ENCODE data around the gene SLC8B1.

Gene SLC8B1

GRCh38 chr12:113267621-113268020, 67.3 kb downstream of the SLC8B1 start:
- no peak for DNase-seq

DNA sequence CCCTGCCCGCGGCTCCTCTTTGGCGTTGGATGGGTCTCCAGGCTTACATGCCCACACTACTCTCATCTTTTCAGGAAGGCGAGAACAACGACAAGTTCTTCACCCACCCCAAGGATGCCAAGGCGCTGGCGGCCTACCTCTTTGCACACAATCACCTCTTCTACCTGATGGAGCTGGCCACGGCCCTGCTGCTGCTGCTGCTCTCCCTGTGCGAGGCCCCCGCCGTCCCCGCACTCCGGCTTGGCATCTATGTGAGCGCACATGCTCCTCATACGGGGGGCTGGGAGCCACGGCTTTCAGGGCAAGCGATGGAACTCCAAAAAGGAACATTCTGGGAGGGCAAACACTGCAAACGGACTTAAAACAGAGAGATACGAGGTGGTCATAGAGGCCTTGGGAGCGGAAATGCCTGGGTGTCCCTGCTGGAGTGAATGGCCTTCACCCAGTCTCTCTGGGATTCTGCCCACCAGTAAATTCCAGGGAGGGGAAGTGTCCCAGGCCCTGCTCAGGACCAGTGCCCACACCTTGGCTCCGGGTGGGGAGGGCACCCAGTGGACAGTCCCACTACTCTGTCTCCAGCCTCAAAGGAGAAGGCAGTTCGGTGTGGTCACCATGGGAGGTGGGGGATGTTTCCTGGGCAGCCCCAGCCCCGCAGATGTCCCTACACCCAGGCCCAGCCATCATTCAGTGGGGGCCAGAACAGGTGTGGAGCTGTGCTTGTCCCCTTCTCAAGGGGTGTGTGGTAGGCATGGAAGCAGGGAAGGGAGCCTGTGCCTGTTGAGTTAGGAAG, 68.6 kb downstream of the SLC8B1 start:
- DNase-seq = no peak

- DNase-seq = no peak
Observed at GRCh38 chr12:113263431-113263963, 71.4 kb downstream of the SLC8B1 start.

DNA sequence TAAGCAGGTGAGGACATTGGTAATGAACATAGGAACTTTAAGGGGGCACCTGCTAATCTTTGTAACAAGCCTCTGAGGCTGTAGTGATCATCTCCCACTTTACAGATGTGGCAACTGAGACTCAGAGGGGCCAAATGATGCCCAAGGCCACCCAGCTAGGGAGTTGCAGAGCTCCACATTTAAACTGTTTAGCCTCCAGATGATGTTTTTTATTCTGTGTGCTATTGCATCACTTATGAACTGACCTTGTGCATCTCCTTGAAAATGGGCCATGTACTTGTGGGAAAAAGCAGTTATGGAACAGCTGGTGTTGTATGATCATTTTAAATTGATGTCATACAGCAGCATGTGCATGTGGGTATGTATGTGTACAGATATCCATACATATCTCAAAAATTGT, 72.2 kb downstream of the SLC8B1 start:
- no peak for DNase-seq

GRCh38 chr12:113261847-113262470, 73.0 kb downstream of the SLC8B1 start:
- peak; percentile 70 to 85 (median 73) for DNase-seq

DNA sequence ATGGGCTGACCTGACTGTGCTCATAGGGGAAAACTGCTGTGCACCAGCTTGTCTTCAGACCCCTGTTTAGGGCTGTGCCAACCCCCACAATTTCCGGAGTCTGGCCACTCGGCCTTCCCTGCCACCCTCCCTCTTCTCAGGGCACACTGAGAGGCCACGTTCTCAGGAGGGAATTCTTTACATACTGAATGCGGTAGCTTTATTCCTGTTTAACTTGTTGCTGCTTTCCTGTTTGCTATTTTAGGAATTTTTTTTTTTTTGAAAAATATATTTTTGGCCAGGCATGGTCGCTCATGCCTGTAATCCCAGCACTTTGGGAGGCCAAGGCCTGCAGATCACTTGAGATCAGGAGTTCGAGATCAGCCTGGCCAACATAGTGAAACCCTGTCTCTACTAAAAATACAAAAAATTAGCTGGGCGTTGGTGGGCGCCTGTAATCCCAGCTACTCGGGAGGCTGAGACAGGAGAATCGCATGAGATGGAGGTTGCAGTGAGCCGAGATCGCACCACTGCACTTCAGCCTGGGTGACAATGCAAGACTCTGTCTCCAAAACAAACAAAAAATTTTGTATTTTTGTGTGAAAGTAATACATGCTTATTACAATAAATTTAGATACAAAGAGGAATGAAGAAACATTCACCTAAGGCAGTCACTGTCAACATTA, 74.1 kb downstream of the SLC8B1 start:
- no peak for DNase-seq

DNA sequence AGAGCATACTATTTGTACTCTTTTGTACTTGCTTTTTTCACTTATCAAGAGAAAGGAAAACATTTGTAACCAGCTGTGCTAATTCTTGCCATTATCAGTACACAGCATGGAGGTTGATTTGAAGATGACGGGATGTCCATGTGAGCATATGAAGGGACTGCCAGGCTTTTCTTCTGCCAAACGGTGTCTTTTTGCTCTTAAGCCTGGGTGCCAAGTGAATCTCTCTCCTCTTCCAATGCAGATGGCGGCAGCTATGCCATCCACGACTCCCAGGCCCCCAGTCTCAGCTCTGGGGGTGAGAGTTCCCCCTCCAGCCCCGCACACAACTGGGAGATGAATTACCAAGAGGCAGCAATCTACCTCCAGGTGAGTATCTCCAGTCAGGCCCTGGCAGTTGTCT, 74.8 kb downstream of the SLC8B1 start:
- DNase-seq = no peak

GRCh38 chr12:113257564-113257963, 77.3 kb downstream of the SLC8B1 start:
- no peak for DNase-seq

- no peak for DNase-seq
Observed at GRCh38 chr12:113254298-113254697, 80.6 kb downstream of the SLC8B1 start.

- no peak for DNase-seq
Observed at GRCh38 chr12:113253532-113254285, 81.2 kb downstream of the SLC8B1 start.

DNA sequence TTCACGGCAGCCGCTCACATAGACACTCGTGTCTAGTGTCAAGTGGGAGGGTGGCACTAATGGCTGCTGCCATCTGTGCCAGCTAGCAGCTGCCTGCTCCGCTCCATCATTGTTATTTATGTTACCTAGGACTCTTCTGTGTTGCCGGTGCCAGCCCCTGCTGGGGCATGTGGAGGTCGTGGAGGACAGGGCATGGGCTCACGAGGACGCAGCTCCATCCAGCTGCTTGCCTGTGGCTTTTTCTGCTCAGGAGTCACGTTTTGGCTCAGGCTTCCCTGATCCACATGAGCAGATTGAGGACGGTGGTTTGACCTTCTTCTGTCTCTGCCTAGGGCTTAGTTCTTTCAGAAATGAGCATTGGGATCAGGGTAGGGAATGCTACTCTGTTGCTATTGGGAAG, 82.4 kb downstream of the SLC8B1 start:
- DNase-seq = no peak

GRCh38 chr12:113251404-113252070, 83.4 kb downstream of the SLC8B1 start:
- DNase-seq = no peak

GRCh38 chr12:113250045-113250444, 84.9 kb downstream of the SLC8B1 start:
- DNase-seq = no peak

DNA sequence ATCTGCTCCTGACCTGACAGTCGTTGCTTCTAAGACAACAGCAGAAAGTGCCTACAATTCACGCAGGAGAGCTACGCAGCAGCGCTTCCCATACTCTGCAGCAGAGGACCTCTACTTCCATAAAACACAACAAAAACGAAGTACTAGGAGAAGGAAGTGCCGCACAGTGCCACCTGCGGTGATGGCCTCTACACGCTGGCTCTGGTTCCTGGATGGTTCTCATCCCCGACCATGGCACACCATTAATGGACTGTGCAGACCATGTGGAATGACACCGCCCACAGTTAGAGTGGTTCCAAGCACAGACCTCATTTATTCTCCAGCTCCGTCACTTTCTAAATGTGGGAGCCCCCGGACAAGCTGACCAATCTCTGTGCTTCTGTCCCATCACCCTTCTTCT, 85.4 kb downstream of the SLC8B1 start:
- DNase-seq = no peak

DNA sequence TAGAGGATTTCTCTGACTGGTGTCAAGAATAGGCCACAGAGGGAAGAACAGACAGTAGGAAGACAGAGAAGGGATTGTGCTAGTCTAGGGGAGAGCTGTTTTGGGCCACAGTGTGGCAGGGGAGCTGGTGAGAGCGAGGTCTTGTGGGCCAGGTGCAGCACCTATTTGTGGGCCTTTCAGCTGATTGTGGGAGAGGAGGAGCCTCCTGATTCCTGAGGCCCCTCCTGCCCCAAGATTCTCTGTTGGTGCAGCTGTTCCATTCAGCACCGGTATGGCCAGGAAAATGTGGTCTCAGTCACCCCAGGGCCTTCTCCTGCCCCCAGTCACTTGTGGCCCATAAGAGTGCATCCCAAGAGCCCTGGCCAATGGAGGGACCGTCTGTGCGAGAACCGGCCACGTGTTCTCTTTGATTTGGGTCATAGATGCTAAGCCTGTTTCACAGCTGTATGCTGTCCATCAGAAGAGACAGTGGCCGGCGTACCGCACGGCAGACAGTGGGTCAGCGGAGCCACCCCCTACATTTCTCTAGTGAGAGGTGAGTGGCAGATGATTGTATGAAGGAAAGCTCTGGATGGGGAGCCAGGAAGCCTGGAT, 86.0 kb downstream of the SLC8B1 start:
- no peak for DNase-seq

Data from suppressor macrophage treated with lipopolysaccharide for 1 hour (primary cell).